ENCODE measurements around the gene GPRIN1.

GRCh38 chr5:176632745-176633144 lies 22.8 kb upstream of the GPRIN1 start:
- TF ChIP-seq CTCF (conservative IDR thresholded peaks at IDR 0.05 in 1 of 2, IDR thresholded peaks at IDR 0.05 in 1 of 2; ENCODE audit: low read depth in 1 of 2, low read length in 2 of 2): no peak
- no peak for TF ChIP-seq EZH2 (IDR thresholded peaks at IDR 0.05; ENCODE audit: low read length, missing control alignments)

Data from fibroblast of lung (primary cell).